ENCODE data around the gene NR1D2.

NR1D2 gene

DNA sequence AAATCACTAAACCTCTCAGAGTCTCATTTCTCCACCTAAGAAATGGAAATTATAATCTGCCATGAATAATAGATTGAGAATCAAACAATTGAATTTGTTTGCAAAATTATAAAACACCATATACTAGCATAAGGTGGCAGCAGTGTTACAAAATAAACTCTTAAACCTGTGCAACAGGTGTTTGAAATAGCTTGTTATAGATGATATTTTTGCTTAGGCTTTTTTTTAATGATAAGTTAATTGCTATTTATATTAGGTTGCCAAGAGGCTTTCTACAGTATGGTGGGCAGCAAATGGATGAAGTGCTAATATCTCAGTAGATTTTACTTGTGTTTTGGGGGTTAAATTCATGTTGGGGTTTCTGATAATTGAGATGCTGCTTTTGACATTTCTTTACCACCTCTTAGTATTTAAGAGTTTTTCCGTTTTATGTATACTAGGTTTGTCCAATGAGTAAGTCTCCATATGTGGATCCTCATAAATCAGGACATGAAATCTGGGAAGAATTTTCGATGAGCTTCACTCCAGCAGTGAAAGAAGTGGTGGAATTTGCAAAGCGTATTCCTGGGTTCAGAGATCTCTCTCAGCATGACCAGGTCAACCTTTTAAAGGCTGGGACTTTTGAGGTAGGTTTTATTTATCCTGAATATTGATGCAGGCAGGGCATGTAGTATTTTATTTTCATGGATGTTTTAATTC is 19.6 kb downstream of the NR1D2 start:
- no peak for DNase-seq (ENCODE audit: low read depth)

DNA sequence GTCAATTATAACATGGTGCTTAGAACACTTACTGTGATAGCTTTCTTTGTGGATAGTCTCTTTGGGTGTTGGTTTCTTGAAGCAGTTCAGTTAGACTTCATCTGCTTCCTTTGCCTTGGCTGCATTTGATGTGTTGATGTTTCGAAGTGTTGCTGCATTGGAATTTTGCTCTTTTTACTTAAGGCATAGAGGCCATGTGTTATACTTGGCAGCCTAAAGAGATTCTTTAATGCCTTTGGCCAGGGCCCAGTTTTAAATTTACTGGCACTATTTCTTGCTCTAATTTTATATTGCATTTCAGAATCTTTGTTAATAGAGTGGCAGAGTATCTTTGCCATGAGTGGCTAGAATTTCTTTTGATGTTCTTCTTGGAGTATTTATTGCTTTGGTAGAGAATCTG is 21.2 kb downstream of the NR1D2 start:
- DNase-seq (ENCODE audit: low read depth), result no peak

DNA sequence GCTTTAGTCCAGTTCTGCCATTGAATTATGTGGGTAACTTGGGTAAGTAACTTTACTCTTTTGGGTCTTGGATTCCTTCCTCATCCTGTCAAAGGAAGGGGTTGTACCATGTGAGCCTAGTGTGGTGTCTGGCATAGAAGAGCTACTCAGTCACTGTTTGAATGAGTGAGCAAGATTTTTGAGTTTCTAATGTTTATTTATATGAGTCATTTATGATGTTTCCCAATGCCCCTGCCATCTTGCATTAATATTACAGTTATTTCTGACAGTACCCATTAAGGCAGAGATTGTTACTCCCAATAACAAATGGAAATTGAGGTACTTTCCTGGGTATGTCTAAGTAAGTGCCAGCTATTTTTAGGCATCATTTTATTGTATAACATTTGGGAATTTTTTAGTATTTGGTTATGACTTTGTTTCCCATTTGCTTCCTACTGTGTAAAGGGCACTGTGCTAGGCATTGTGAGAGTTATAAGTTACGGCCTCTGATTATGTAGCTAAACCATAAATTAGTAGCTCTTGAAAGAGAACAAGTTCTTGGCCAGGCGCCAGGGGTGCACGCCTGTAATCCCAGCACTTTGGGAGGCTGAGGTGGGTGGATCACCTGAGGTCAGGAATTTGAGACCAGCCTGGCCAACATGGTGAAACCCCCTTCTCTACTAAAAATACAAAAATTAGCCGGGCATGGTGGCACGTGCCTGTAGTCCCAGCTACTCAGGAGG is 23.5 kb downstream of the NR1D2 start:
- peak; percentile 34 for DNase-seq (ENCODE audit: low read depth)

DNA sequence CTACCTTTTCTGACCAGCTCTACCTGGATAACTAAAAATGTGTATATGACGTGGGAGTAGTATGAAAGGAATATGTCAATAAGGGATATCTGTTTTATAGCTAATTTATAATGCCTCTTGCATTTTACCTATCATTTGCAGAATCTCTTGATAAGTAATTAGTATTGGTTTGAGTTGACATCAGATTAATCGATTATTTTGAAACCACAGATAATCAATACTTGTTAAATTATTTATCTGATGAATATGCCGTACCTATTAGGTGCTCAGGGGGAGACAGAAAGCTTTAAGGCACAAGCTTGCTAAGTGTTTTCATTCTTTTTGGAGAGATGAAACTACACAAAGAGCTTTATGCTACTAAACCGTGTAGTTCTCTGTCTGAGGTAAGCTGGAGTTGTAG is 24.3 kb downstream of the NR1D2 start:
- DNase-seq (ENCODE audit: low read depth), result no peak

DNA sequence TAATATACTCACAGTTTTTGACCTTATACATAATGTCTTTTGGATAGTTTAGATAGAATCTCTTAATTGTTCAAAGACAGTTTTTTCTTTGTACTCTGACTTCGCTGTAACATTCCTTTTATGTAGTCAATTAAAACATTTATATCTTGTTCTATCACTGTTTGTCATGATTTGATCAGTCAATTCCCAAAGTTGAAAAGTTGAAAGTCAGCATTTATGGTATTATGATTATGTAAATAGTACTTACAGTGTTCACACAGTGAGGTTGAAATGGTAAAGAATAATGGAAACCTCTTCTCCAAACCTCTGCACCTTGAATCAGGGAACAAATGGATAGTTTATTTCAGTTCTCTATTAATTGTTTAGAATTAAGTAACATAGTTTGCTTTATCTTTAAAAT is 26.6 kb downstream of the NR1D2 start:
- no peak for DNase-seq (ENCODE audit: low read depth)

DNA sequence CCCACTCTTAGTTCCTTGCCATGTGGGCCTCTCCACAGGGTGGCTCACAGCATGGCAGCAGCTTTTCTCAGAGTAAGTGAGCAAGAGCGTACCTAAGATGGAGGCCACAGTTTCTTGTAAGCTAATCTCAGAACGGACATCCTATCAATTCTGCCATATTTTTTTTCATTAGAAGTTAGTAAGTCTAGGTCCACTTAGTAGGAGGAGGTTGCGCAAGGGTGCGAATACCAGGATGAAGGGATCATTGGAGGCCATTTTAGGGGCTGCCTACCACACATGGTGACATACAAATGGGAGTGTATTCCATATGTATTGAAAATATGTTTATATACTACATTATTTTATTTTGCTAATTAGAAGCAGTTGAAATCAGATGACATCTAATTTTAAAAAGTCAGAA is 31.5 kb downstream of the NR1D2 start:
- DNase-seq (ENCODE audit: low read depth), result no peak

DNA sequence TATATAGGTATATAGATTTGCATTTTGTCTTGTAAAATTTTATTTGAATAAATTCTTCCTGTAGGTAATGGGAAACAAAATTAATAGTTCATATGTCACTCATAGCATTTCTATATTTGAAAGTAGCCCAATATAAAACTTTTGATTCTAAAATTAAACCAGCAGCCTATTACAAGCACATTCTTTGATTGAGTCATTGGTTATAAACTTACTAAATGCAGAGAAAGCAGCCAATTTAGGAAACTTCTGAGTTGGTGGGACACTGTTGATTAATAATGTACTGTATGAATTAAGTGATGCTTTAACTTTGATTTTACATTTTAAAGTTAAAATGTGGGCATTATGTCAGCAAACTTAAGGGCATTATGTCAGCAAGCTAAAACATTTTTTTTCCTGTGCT is 34.5 kb downstream of the NR1D2 start:
- DNase-seq (ENCODE audit: low read depth), result no peak

DNA sequence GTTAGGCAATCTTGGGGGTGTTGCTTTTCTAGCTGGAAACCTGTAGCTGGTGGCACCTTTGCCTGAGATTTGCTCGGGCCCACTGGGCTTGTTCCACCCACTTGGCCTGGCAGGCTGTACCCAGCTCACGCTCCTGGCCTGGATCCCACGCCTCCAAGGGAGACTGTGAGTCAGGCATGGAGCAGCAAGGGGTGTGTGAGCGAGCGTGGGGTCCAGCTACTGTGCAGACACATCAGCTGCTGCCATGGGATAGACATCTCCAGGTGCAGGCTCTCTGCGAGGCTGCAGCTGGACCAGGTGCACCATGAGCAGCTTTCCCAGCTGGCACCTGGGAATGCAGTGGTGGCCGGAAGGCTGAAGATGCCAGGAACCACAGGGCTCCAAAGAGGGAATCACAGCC is 36.0 kb downstream of the NR1D2 start:
- DNase-seq (ENCODE audit: low read depth), result no peak

DNA sequence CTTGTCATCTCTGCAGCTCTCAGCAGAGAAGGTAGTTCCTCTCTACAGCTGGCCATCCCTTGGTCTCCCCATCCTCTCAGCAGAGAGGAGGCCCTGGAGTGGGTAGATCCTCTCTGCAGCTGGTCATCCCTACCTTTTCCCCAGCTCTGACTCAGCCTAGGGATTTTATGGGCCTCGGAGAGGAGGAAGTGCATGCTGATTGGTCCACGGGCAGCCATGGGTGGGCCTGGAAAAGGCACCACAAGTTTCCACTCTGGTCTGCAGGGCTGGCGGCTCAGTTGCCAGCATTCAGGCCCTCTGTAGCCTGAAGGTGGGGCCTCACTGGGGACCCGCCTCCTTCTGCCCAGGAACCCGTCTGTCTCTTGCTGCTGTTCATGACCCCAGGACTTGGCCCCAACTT is 36.9 kb downstream of the NR1D2 start:
- no peak for DNase-seq (ENCODE audit: low read depth)

DNA sequence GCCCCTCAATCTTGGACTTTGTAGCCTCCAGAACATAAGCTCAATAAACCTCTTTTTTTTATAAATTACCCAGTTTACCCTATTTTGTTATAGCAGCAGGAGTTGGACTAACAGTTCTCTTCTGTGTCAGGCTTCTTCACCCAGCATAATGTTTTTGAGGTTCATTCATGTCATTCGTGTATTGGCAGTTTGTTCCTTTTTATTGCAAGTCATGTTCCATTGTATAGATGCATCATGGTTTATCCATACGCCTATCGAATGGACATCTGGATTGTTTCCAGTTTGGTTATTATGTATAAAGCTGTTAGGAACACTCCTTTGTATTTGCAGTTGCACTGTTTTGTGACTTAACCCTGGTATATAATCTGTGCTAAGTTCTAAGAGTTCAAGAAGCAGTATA is 39.8 kb downstream of the NR1D2 start:
- DNase-seq (ENCODE audit: low read depth), result no peak

DNA sequence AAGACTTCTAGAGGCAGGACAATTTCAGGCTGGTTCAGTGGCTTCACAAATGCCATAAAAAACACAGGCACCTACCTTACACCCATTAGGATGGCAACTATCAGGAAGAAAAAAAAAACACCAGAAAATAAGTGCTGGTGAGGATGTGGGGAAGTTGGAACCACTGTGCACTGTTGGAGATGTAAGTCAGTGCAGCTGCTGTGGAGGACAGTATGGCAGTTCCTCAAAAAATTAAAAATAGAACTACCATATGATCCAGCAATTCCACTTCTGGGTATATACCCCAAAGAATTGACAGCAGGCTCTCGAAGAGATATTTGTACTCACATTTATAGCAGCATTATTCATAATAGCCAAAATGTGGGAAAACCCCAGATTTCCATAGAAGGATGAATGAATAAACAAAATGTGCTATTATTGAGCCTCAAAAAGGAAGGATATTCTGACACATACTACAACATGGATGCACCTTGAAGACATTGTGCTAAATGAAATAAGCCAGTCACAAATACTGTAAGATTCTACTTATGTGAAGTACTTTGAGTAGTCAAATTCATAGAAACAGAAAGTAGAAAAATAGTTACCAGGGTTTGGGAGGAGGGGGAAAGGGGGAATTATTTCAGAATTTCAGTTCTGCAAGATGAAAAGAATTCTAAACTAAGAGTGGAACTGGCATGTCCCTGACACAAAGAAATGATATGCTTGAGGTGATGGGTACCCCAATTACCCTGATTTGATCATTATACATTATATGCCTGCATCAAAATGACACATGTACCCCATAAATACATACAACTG is 40.9 kb downstream of the NR1D2 start:
- no peak for DNase-seq (ENCODE audit: low read depth)

DNA sequence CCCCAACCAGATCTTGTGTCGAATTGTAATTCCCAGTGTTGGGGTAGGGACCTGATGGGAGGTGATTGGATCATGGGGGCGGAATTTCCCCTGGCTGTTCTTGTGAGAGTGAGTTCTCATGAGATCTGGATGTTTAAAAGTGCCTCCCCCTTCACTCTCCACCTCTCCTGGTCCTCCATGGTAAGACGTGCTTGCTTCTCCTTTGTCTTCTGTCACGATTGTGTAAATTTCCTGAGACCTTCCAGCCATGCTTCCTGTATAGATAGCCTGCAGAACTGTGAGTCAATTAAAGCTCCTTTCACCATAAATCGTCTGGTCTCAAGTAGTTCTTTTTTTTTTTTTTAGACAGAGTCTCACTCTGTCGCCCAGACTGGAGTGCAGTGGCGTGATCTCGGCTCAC is 42.3 kb downstream of the NR1D2 start:
- DNase-seq (ENCODE audit: low read depth), result no peak

DNA sequence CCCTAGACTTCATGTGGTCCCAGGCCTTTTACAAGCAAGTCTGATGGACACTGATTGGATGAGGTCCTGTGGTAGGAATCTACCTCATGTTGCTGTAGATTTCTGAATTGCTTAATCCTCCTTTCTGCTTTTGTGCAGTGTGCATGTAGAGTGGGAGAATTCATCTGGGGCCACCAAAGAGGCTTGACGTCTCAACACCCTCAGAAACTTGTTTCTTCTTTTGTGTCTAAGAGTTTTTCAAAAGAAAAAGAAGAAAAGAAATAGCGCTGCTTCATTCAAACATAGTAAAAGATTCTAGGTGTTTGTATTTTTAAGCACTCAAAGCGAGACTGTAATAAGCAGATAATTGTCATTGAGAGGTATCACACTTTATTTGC is 46.2 kb downstream of the NR1D2 start:
- no peak for DNase-seq (ENCODE audit: low read depth)

DNA sequence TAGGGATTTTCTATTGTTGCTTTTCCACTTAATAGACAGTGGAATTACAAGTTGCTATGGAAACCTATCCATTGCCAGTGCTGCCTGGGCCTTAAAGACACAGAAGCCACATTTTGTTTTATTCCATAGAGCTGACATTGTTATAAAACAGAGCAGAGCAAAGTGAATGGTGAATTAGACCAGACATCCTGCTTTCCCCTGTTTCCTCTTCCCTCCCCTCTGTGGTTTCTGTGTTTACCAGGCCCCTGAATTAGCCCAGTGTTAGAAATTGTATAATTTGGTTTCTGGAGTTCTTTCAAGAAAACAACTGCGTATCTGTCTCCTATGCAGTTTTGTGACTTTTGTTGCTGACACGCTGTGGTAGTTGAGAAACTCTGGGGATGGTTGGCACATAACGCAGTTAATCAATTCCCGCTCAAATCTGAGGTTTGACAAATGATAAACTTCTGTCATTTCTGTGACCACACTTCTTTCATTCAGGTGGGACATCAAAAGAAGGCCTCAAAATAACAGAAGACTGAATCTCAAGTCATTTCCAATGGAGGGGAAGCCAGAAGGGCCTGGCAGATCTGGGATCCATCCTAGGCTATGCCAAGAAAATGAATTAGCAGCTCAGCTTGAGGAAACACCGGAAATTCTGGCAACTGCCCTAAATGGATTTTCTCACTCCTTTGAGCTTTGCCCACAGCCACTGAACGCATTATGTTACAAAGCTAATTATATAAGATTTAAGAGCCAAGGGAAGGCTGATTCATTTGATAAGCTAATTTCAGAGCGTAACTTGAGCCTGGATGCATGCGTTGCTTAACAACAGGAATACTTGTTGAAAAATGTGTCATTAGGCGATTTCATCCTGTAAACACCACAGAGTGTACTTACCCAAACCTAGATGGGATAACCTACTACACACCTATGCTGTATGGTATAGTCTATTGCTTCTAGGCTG is 46.9 kb downstream of the NR1D2 start:
- no peak for DNase-seq (ENCODE audit: low read depth)

DNA sequence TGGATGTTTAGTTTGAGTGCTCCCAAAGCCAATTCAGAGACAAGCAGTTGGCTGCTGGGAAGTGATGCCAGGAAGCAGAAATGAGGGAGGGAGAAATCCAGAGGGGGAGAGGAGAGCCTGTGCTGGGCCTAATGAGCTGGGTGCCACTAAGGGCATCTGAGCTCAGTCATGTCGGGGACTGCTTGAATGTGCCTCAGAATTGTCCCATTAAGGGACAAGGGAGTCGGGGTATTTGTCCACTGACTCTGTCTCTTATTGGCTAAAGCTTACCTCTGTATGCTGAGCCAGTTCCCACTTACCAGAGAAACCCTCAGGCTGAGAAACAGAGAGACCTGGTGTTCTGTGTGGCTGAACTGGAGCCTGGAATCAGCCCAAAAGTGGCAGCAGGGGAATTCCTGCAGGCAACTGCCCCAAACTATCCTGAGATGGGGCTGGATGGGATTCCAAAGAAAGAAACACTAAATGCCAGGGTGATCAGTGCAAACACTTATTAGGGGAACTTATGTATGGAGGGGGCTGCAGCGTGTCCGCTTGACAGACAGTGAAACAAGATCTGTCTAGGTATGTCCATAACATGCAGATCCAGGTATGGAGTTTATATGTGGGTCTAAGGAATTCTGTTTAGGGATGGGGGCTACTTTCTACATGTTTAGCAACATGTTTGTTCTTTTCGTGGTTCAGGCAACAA is 48.6 kb downstream of the NR1D2 start:
- DNase-seq (ENCODE audit: low read depth), result no peak

DNA sequence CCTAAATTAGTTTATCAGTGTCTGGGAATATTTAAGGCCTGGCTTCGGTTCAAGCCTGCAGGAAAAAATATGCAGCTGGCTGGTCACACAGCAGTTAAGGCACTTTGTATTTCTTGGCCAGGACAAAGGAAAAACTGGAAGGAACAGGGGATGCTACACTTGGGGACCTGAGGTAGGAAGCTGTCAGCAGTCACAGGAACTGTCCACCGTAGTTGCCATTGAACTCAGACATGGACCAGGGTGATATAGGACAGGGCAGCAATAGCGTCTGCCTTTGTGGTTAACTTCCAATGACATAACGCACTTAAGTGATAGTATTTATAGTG is 49.1 kb downstream of the NR1D2 start:
- DNase-seq (ENCODE audit: low read depth), result no peak

DNA sequence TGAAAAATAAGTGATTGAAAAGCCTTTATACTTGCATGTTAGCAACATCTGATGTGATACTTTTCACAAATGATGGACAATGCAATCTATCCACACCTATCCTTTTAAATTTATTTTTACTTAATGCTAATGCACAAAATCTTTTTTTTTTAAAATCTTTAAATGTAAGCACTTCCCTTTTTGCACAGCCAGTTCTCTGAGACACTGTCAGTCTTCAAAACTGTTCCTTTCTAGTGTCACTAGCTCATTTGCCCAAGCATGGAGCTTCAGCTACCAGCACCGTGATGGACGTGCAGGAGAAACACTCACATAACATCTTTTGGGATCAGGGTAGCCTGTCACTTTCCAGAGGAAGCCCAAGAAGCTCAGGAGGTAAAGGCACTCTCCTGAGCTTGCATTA is 50.1 kb downstream of the NR1D2 start:
- DNase-seq (ENCODE audit: low read depth), result no peak

DNA sequence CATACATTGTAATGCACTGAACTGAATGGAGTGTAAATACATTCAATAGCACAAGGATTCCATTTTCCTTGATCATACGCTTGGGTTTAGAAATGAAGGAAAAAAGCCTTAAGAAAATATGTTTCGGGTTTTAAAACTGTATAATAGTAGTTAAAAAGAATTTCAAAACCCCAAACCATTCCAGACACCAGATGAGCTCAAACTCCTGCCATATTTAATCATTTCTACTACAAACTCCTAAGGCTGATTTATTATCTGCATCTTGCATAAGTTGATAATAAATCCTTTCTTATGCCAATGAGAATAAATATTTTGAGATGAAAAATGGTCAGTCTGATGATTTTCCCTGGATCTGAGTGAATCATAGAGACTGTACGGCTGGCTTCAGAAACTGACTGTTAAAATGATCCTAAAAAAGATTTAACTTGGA is 51.0 kb downstream of the NR1D2 start:
- no peak for DNase-seq (ENCODE audit: low read depth)

DNA sequence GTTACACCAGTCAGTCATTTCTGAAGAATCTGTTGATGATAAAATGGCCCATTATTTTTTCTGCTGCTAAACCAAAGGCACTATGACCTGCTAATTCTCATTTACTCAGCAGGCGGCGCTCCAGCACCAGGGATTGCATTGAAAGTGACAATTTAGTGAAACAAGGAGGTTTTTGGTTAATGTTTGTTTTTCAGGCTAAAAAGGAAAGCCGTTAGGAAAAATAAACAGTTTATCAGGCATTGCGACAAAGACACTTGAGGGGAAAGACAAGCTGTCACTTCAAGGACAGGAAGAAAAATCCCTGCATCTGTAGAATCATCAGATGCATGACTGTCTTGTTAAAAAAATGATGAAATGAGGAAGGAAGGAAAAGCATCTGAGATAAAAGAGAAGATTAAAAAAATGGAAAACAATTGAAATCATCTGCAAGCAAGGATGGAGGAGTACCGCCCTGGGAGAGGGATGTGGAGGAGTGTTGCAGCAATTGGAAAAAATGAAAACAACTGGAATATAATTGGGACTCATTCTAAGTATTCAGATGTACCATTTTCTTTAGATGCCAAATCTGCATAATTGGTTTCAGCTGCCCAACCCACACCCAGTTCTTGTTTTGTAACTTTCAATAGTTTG is 54.0 kb downstream of the NR1D2 start:
- DNase-seq (ENCODE audit: low read depth), result peak; percentile 55

DNA sequence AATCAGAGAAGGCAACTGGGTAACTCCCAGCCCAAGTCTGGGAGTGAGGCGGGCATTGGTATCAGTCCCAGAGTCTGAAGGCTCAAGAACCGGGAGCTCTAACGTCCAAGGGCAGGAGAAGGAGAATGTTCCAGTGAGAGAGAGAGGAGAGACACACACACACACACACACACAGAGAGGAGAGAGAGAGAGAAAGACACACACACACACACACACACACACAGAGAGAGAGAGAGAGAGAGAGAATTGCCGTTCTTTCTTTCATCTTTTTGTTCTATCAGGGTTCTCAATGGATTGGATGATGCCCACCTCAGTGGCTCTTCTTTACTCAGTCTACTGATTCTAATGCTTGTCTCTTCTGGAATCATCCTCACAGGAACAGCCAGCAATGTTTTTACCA is 57.0 kb downstream of the NR1D2 start:
- no peak for DNase-seq (ENCODE audit: low read depth)

DNA sequence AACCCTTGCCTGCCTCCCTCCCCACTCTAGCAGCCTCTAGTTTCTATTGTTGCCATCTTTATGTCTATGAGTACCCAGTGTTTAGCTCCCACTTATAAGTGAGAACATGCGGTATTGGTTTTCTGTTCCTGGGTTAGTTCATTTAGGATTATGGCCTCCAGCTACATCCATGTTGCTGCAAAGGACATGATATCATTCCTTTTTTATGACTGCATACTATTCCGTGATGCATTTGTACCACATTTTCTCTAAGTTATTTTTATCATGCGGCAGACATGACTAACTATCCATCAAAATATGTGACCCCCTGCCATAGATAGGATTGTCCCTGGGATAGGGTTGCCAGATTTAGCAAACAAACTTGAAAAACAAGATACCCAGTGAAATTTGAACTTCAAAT is 58.4 kb downstream of the NR1D2 start:
- no peak for DNase-seq (ENCODE audit: low read depth)
